Activated naive CD8-positive, alpha-beta T cell (primary cell): ENCODE results near the gene STT3B.
"Not testable (repeated sequence)": the region's sequence is repeated elsewhere in the genome, so short reads cannot be mapped to it uniquely, and the experiment has no call there.

ENCODE experiments used
- H3K27ac Mint-ChIP-seq: one replicate; pipeline ENCODE4 v1.8.0; 2021; ENCODE audit warnings: mixed read lengths
- H3K27me3 Mint-ChIP-seq: one replicate; pipeline ENCODE4 v1.8.0; 2021; ENCODE audit warnings: mixed read lengths
- H3K36me3 Mint-ChIP-seq: one replicate; pipeline ENCODE4 v1.8.0; 2021; ENCODE audit warnings: mixed read lengths
- H3K4me1 Mint-ChIP-seq: one replicate; pipeline ENCODE4 v1.8.0; 2021; ENCODE audit warnings: low read depth, mixed read lengths
- H3K4me3 Mint-ChIP-seq: one replicate; pipeline ENCODE4 v1.8.0; 2021; ENCODE audit warnings: mild to moderate bottlenecking, mixed read lengths
- H3K9me3 Mint-ChIP-seq: one replicate; pipeline ENCODE4 v1.8.0; 2021; ENCODE audit warnings: low read depth, mixed read lengths

The STT3B gene

DNA sequence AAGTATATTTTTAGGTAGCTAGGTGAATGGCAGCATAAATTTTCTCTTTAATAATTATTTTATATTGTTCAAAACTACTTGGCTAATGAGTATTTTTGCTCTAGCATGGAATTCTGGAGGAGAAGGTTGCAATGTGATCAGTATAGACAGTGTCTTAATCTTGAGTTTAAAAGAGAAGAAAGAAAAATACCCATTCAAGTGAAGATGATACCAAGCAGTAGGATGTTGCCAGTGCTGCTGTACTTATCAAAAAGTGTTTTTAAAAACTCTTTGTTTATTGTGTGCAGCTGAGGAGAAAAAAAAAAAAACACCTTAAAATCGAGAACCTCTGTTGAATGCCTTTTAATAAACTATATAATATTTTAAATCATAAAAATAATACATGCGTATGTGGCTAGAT lies 47.9 kb downstream of the STT3B start:
- peaks cover 41% of the 10 kb centered on the region for H3K4me1 Mint-ChIP-seq
- no peak overlapping the region for H3K27ac Mint-ChIP-seq
- H3K27me3 Mint-ChIP-seq, result no peaks in the 10 kb centered on the region
- H3K36me3 Mint-ChIP-seq, result peaks cover 28% of the 10 kb centered on the region
- peaks cover 10% of the 10 kb centered on the region for H3K9me3 Mint-ChIP-seq
- H3K4me3 Mint-ChIP-seq, result no peak overlapping the region

DNA sequence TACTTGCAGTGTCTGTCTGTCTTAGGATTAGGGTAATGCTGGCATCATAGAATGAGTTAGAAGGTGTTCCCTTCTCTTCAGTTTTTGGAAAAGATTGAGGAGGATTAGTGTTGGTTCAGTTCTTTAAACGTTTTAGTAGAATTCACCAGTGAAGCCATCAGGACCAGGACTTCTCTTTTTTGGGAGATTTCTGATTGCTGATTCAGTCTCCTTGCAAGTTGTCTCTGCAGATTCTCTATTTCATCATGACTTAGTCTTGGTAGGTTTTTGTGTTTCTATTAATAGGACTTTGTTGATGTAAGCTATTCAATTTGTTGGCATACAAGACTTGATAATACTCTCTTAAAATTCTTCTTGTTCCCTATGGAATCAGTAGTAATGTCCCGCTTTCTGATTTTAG lies 48.9 kb downstream of the STT3B start:
- H3K27ac Mint-ChIP-seq, result peak overlapping the region; percentile 50
- H3K36me3 Mint-ChIP-seq, result peaks cover 36% of the 10 kb centered on the region
- no peak overlapping the region for H3K4me3 Mint-ChIP-seq
- no peaks in the 10 kb centered on the region for H3K27me3 Mint-ChIP-seq
- H3K9me3 Mint-ChIP-seq, result peaks cover 10% of the 10 kb centered on the region
- peaks cover 49% of the 10 kb centered on the region for H3K4me1 Mint-ChIP-seq

DNA sequence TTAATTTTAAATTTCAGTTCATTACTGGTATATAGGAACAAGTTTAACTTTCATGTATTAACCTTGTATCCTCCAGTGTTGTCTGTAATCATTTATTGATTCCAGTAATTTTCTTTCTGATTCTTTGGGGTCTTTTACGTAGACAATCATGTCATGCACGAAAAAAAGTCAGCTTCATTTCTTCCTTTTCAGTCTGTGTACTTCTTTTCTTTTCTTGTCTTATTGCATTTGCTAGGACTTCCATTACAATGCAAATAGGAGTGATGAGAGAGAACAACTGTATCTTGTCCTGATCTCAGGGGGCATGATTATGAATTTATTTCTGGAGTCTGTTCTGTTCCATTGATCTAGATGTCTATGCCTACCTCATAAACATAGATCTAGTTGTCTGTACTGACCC lies 56.5 kb downstream of the STT3B start:
- Mint-ChIP-seq H3K4me3 (no peak overlapping the region), H3K36me3 (peaks cover 73% of the 10 kb centered on the region), H3K9me3 (peaks cover 30% of the 10 kb centered on the region), H3K27me3 (no peaks in the 10 kb centered on the region), H3K27ac (no peak overlapping the region), H3K4me1 (peaks cover 55% of the 10 kb centered on the region)

DNA sequence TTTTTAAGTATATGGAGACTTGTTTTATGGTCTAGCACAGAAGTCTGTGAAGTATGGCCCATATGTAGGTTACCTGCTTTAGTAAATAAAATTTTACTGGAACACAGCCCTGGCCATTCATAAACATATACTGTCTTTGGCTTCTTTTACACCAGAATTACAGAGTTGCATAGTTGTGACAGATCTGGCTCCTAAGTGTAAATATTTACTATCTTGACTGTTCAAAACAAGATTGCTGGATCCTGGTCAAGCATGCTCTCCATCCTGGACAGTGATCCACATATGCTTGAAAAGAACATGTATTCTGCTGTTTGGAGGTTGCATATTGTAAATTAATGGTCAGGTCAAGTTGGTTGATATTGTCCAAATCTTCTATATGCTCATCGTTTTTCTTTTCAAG lies 57.9 kb downstream of the STT3B start:
- peaks cover 29% of the 10 kb centered on the region for H3K9me3 Mint-ChIP-seq
- no peaks in the 10 kb centered on the region for H3K27me3 Mint-ChIP-seq
- no peak overlapping the region for H3K4me3 Mint-ChIP-seq
- peaks cover 58% of the 10 kb centered on the region for H3K4me1 Mint-ChIP-seq
- H3K27ac Mint-ChIP-seq, result no peak overlapping the region
- H3K36me3 Mint-ChIP-seq, result peaks cover 70% of the 10 kb centered on the region

DNA sequence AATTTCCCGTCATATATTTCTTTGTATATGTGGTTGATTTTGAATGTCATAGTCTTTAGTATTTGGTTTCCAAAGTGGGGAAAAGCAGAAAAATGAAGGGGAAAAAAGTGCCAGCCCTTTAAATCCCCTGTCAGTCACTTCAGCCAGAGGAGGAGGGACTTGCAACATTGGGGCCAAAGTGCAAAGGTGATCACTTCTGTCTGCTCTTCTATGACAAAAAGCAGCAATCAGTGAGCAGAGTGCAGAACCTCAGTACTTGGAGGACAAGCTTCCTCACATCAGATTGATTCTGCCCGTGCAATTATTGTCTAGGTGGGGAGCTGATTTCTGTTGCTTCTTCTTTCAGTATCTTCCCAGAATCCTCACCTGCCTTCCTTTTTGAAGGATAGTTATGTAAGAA lies 60.0 kb downstream of the STT3B start:
- H3K9me3 Mint-ChIP-seq, result peaks cover 29% of the 10 kb centered on the region
- peaks cover 61% of the 10 kb centered on the region for H3K36me3 Mint-ChIP-seq
- peaks cover 57% of the 10 kb centered on the region for H3K4me1 Mint-ChIP-seq
- H3K27ac Mint-ChIP-seq, result no peak overlapping the region
- no peaks in the 10 kb centered on the region for H3K27me3 Mint-ChIP-seq
- no peak overlapping the region for H3K4me3 Mint-ChIP-seq

DNA sequence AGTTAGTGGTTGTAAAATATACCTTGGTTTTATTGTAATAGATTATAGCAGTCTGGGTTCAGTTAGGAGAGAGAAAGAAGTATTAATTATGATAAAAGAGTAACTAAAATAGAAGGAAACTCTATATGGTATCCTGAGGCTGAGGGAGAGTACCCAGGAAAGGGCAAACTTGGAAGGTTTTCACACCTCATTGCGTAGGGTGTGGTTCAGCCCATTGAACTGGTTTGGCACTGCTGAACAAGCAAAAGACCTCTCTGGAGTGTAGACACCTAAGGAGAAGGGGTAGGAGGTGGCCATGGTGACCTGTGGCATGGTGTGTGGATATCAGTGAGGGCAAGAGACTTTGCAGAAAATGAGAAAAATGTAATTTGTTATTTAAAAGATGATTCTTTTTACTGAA lies 63.5 kb downstream of the STT3B start:
- peaks cover 46% of the 10 kb centered on the region for H3K36me3 Mint-ChIP-seq
- peaks cover 56% of the 10 kb centered on the region for H3K4me1 Mint-ChIP-seq
- peaks cover 12% of the 10 kb centered on the region for H3K9me3 Mint-ChIP-seq
- H3K27me3 Mint-ChIP-seq, result no peaks in the 10 kb centered on the region
- H3K27ac Mint-ChIP-seq, result peak overlapping the region; percentile 25
- H3K4me3 Mint-ChIP-seq, result no peak overlapping the region

DNA sequence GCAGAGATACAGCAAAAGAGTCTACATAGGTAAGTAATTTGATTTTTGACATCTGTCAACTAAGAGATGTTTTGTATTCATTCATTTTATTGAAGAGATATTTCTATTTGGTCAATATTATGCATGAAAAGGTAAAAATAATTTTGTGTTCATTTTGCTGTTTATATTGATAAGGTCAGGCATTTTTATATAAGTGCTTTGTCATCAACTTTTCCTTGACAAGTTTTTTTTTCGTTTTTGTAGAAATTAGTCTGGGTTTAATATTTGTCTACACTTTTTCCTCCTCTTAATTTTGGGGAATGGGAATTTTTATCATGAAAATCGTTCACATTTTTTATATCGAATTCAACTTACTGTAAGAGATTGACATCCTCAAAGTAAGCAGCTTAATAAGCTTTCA lies 67.7 kb downstream of the STT3B start:
- Mint-ChIP-seq H3K4me3 (no peak overlapping the region), H3K27ac (peak overlapping the region; percentile 28), H3K9me3 (peaks cover 7% of the 10 kb centered on the region), H3K4me1 (peaks cover 31% of the 10 kb centered on the region), H3K27me3 (no peaks in the 10 kb centered on the region), H3K36me3 (peaks cover 44% of the 10 kb centered on the region)

DNA sequence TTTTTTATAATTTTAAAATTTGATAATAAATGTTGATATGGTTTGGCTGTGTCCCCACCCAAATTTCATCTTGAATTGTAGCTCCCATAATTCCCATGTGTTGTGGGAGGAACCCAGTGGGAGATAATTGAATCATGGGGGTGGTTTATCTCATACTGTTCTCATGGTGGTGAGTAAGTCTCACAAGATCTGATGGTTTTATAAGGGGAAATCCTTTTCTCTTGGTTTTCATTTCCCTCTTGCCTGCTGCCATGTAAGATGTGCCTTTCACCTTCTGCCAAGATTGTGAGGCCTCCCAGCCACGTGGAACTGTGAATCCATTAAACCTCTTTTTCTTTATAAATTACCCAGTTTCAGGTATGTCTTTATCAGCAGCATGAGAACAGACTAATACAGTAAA lies 72.6 kb downstream of the STT3B start:
- peaks cover 55% of the 10 kb centered on the region for H3K36me3 Mint-ChIP-seq
- H3K4me3 Mint-ChIP-seq, H3K27me3 Mint-ChIP-seq, H3K27ac Mint-ChIP-seq: not testable (repeated sequence)
- H3K4me1 Mint-ChIP-seq, result peaks cover 44% of the 10 kb centered on the region
- peaks cover 11% of the 10 kb centered on the region for H3K9me3 Mint-ChIP-seq

DNA sequence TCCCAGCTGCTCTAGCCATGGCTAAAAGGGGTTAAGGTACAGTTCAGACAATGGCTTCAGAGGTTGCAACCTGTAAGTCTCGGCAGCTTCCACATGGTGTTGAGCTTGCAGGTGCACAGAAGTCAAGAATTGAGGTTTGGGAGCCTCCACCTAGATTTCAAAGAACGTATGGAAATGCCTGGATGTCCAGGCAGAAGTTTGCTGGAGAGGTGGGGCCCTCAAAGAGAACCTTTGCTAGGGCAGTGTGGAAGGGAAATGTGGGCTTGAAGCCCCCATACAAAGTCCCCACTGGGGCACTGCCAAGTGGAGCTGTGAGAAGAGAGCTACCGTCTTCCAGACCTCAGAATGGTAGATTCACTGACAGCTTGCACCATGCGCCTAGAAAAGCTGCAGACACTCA lies 73.7 kb downstream of the STT3B start:
- Mint-ChIP-seq H3K27me3 (no peaks in the 10 kb centered on the region), H3K4me1 (peaks cover 44% of the 10 kb centered on the region), H3K27ac (no peak overlapping the region), H3K9me3 (peaks cover 11% of the 10 kb centered on the region), H3K36me3 (peaks cover 54% of the 10 kb centered on the region), H3K4me3 (no peak overlapping the region)

DNA sequence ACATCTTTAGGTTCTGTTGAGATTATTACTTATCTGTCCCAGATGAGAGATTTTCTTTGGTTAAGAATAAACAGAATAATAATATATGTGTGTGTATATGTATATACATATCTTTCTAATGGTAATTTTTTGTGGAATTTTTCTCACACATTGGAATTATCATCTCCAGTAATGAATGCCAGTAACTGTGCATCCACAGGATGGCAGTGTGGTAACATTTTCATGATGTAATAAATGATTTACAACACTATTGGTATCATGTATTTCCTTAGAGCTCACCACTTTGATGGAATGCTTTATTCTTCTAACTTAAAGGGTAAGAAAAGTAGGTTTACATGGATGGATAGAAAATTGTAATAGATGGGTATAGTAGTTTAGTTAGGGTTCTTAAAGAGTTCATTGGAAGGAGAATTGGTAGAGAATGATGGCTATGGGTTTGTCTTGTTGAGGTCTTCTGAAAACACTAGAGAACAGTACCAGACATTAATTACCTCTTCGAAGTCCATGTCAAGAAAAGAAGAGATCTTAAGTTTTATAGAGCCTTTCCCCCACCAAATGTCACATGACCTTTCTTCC lies 78.1 kb downstream of the STT3B start:
- Mint-ChIP-seq H3K9me3 (peaks cover 1% of the 10 kb centered on the region), H3K4me1 (peaks cover 73% of the 10 kb centered on the region), H3K27me3 (no peaks in the 10 kb centered on the region), H3K27ac (no peak overlapping the region), H3K4me3 (no peak overlapping the region), H3K36me3 (peaks cover 34% of the 10 kb centered on the region)

DNA sequence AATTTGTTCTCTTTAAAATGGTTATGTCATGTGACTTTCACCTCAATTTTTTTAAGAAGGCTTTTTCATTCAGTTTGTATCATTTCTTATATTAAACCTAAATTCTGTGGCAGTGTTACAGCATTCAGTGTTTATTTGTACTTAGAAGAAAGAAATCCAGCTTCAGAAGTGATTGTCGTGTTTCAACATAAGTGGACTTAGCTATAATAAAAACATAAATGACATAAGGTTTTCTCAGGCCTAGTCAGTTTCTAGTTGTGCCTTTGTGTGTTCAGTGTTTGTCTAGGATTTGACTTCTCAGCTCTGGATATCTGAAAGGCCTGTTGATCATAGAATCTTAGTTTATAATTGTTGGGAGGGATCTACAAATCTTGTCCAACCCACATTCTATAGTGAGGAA lies 80.5 kb downstream of the STT3B start:
- peaks cover 69% of the 10 kb centered on the region for H3K4me1 Mint-ChIP-seq
- no peak overlapping the region for H3K4me3 Mint-ChIP-seq
- H3K27ac Mint-ChIP-seq, result no peak overlapping the region
- H3K36me3 Mint-ChIP-seq, result peaks cover 16% of the 10 kb centered on the region
- H3K9me3 Mint-ChIP-seq, result no peaks in the 10 kb centered on the region
- H3K27me3 Mint-ChIP-seq, result no peaks in the 10 kb centered on the region

DNA sequence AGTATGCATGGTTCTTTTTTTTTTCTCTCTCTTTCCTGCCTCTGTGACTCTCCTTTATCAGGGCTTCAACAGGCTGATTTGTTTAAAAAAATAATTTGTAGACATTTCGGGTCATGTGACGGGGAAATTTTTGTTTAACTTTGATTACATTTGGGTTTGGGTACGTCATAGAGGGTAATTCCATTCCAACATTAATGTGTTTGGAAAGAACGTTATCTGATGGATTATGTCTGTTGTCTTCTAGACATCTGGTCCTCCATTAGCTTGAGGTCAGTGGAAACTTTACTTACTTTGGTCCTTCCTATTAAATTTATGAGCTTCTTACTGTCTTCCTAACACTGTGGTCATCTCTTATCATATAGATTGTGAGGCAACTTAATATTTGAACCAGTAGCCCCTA lies 80.9 kb downstream of the STT3B start:
- H3K4me1 Mint-ChIP-seq, result peaks cover 66% of the 10 kb centered on the region
- H3K9me3 Mint-ChIP-seq, result no peaks in the 10 kb centered on the region
- peaks cover 11% of the 10 kb centered on the region for H3K36me3 Mint-ChIP-seq
- no peaks in the 10 kb centered on the region for H3K27me3 Mint-ChIP-seq
- H3K4me3 Mint-ChIP-seq, result no peak overlapping the region
- peak overlapping the region; percentile 11 for H3K27ac Mint-ChIP-seq

DNA sequence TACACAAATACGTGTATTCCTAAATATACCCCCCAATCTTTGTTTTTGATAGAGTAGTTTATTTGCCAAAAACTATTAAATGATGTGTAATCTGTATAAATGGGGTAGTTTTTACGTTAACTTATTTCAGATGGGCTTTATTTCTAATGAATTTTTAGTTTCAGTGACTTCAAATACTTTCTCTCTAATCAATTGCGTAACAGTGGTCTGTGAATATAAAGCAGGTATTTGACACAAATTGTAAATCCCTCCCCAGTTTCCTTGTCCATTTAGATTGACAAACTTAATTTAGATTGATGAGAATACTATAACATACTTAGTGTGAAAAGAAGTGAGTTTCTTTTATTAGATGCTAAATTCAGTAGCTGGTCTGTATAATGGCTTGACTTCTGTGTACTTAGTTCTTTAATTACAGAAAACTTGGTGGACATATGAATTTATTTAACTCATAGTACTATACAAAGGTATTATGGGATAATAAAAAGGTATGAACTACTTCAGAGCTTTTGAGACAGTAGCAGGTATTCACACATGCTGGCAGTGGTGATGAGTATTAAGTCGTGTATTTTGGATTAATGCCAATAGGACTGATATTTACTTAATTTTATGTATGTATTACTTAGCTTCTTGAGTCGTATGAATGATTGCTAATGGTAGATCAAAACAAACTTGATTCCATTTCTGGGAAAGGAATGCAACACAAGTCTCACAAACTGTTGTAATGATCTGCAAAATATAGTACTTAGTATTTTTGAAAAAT lies 81.6 kb downstream of the STT3B start:
- Mint-ChIP-seq H3K36me3 (peaks cover 11% of the 10 kb centered on the region), H3K27ac (peak overlapping the region; percentile 28), H3K9me3 (no peaks in the 10 kb centered on the region), H3K4me3 (no peak overlapping the region), H3K4me1 (peaks cover 61% of the 10 kb centered on the region), H3K27me3 (no peaks in the 10 kb centered on the region)

DNA sequence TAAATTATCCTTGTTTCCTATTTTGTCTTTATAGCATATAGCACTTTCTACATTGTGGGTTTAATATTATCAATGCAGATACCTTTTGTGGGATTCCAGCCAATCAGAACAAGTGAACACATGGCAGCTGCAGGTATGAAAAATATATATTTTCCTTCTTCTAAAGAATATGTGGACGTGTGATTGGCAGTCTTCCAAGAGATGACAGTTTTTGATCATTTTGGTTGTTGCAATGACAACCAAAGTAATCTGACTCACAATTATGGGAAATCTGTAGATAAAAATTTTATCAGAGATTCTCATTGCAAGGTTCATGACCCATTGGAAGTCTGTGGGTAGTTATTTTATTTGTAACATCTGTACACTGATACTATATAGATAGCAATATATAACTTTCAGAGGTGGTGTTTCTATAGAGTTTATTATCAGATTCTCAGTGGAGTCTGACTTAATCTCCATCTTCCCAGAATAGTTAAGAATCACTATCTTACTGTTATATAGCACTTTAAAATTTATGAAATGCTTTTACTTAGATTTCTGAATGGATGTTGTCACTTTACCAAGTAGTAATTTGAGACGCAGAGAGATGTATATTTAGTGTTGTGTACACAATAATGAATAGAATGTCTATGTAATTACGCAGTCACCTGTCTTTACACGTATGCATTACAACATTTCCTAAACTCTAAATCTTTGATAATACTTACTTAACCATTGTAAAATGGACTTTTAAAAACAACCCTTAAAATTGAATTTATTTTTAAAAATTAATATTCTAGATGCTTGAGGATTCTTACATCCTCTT lies 82.5 kb downstream of the STT3B start:
- Mint-ChIP-seq H3K36me3 (peaks cover 11% of the 10 kb centered on the region), H3K4me1 (peaks cover 54% of the 10 kb centered on the region), H3K27ac (peak overlapping the region; percentile 16), H3K4me3 (no peak overlapping the region), H3K9me3 (no peaks in the 10 kb centered on the region), H3K27me3 (no peaks in the 10 kb centered on the region)

DNA sequence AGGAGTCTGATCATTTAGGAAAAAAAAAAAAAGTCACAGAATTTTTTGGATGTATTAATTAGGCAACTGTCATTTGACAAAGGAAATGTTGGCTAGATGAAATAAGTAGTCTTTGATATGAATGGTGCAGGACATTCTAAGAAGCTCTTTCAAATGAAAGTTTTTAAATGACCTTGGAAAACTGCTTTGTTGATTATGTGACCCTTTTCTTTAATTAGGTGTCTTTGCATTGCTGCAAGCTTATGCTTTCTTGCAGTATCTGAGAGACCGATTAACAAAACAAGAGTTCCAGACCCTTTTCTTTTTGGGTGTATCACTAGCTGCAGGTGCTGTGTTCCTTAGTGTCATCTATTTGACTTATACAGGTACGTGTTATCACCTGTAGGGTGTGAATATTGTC lies 84.0 kb downstream of the STT3B start:
- Mint-ChIP-seq H3K4me1 (peaks cover 59% of the 10 kb centered on the region), H3K36me3 (peaks cover 13% of the 10 kb centered on the region), H3K4me3 (no peak overlapping the region), H3K27ac (no peak overlapping the region), H3K9me3 (no peaks in the 10 kb centered on the region), H3K27me3 (no peaks in the 10 kb centered on the region)
